Bronchial epithelial cell (primary cell): ENCODE data around the gene FAM184A. TPM values are rescaled to one million over a fixed set of nuclear protein-coding genes. Genes with fewer than 3 reads are reported as not detected.
"Not testable (repeated sequence)": the region's sequence is repeated elsewhere in the genome, so short reads cannot be mapped to it uniquely, and the experiment has no call there.

Experiments used
- DNase-seq: peaks from one replicate; pipeline ENCODE4 v3.0.0-alpha.2; 2010; ENCODE audit warnings: low read depth
- FAIRE-seq: peaks from 2 replicates; lab custom pipeline; 2011; peaks lifted over from hg19 to GRCh38; lab: Jason Lieb, UNC
- H3K27me3 ChIP-seq: 2 replicates; pipeline ENCODE4 v1.5.1; 2011; ENCODE audit warnings: low read length; ENCODE audit not compliant: control insufficient read depth, insufficient read depth
- H3K36me3 ChIP-seq: 2 replicates; pipeline ENCODE4 v1.5.1; 2011; ENCODE audit warnings: low read length; ENCODE audit not compliant: control insufficient read depth, insufficient read depth
- H3K4me3 ChIP-seq: 2 replicates; pipeline ENCODE4 v1.5.1; 2011; ENCODE audit warnings: mild to moderate bottlenecking, low read depth, low read length, control low read depth
- CTCF ChIP-seq: IDR thresholded peaks from 2 replicates; pipeline ENCODE4 v1.5.1; 2011; ENCODE audit warnings: mild to moderate bottlenecking, moderate library complexity, low read length, control low read depth, inconsistent platforms; ENCODE audit not compliant: insufficient read depth, severe bottlenecking
- total RNA-seq: library from RNA; depleted of rRNA; stranded (reverse); fragments of >200 nt; gene quantifications from 2 replicates; pipeline ENCODE4 v1.2.1, GENCODE V29; 2014

FAM184A gene
- total RNA-seq, 1 donor from 2014 or later: under 0.01 TPM

- Histone ChIP-seq H3K27me3 (no peaks in the 10 kb centered on the region), H3K4me3 (no peak overlapping the region), H3K36me3 (no peaks in the 10 kb centered on the region)
- FAIRE-seq (no peak), DNase-seq (no peak)
- TF ChIP-seq CTCF: no peak
These were observed 78.9 kb downstream of the FAM184A start for GRCh38 chr6:118999494-119000040.

GRCh38 chr6:118997426-118997825 lies 81.0 kb downstream of the FAM184A start:
- not testable (repeated sequence) for FAIRE-seq, H3K36me3 ChIP-seq, H3K4me3 ChIP-seq, DNase-seq, H3K27me3 ChIP-seq

GRCh38 chr6:118996289-118996820 lies 82.1 kb downstream of the FAM184A start:
- Histone ChIP-seq H3K36me3 (no peaks in the 10 kb centered on the region), H3K27me3 (no peaks in the 10 kb centered on the region), H3K4me3 (no peak overlapping the region)
- TF ChIP-seq CTCF: no peak
- DNase-seq (no peak), FAIRE-seq (no peak)

- DNase-seq (no peak), FAIRE-seq (no peak)
- Histone ChIP-seq H3K4me3 (no peak overlapping the region), H3K36me3 (no peaks in the 10 kb centered on the region), H3K27me3 (no peaks in the 10 kb centered on the region)
- TF ChIP-seq CTCF: no peak
These were observed 84.6 kb downstream of the FAM184A start for GRCh38 chr6:118993803-118994251.

- no peak for TF ChIP-seq CTCF
- DNase-seq: no peak
- Histone ChIP-seq H3K4me3 (no peak overlapping the region), H3K36me3 (no peaks in the 10 kb centered on the region), H3K27me3 (no peaks in the 10 kb centered on the region)
- FAIRE-seq: no peak
These were observed 85.1 kb downstream of the FAM184A start for GRCh38 chr6:118993358-118993757.

GRCh38 chr6:118992186-118992795 lies 86.2 kb downstream of the FAM184A start:
- Histone ChIP-seq H3K27me3 (no peaks in the 10 kb centered on the region), H3K4me3 (no peak overlapping the region), H3K36me3 (no peaks in the 10 kb centered on the region)
- no peak for DNase-seq
- no peak for FAIRE-seq
- TF ChIP-seq CTCF: no peak
